Neutrophil (primary cell): ENCODE measurements around the gene FKBP2.

Experiments used
- H3K27ac ChIP-seq: fragments of 200-600 bp; sonication (generic); 2 replicates; pipeline ENCODE4 v1.5.1; 2016; ENCODE audit warnings: mild to moderate bottlenecking, moderate library complexity
- H3K27me3 ChIP-seq: fragments of 200-600 bp; sonication (generic); 2 replicates; pipeline ENCODE4 v1.6.0; 2016; ENCODE audit warnings: mild to moderate bottlenecking
- H3K36me3 ChIP-seq: fragments of 200-600 bp; sonication (generic); 2 replicates; pipeline ENCODE4 v1.5.1; 2017
- H3K4me1 ChIP-seq, 2 experiments: fragments of 200-600 bp in 1 of 2; sonication (generic) in 1 of 2; 1 replicate in 1 of 2; 2 replicates in 1 of 2; pipeline versions ENCODE4 v1.5.1 to v1.6.1; 2013 to 2016; ENCODE audit warnings: low read depth in 1 of 2, low read length in 1 of 2, mild to moderate bottlenecking in 1 of 2, moderate library complexity in 1 of 2; ENCODE audit not compliant: control insufficient read depth in 1 of 2, insufficient read depth in 1 of 2
- H3K4me3 ChIP-seq, 2 experiments: fragments of 200-600 bp in 1 of 2; sonication (generic) in 1 of 2; 1 replicate in 1 of 2; 2 replicates in 1 of 2; pipeline ENCODE4 v1.5.1; 2013 to 2016; ENCODE audit warnings: low read depth in 1 of 2, low read length in 1 of 2, mild to moderate bottlenecking in 1 of 2, moderate library complexity in 1 of 2
- H3K9me3 ChIP-seq: fragments of 200-600 bp; sonication (generic); 2 replicates; pipeline ENCODE4 v1.5.1; 2016
- TF ChIP-seq, protein P1 (sequence below): fragments of 200-600 bp; sonication (generic); IDR thresholded peaks from 2 replicates; pipeline ENCODE4 v1.5.1; 2016; ENCODE audit warnings: antibody characterized with exemption

Gene FKBP2

DNA sequence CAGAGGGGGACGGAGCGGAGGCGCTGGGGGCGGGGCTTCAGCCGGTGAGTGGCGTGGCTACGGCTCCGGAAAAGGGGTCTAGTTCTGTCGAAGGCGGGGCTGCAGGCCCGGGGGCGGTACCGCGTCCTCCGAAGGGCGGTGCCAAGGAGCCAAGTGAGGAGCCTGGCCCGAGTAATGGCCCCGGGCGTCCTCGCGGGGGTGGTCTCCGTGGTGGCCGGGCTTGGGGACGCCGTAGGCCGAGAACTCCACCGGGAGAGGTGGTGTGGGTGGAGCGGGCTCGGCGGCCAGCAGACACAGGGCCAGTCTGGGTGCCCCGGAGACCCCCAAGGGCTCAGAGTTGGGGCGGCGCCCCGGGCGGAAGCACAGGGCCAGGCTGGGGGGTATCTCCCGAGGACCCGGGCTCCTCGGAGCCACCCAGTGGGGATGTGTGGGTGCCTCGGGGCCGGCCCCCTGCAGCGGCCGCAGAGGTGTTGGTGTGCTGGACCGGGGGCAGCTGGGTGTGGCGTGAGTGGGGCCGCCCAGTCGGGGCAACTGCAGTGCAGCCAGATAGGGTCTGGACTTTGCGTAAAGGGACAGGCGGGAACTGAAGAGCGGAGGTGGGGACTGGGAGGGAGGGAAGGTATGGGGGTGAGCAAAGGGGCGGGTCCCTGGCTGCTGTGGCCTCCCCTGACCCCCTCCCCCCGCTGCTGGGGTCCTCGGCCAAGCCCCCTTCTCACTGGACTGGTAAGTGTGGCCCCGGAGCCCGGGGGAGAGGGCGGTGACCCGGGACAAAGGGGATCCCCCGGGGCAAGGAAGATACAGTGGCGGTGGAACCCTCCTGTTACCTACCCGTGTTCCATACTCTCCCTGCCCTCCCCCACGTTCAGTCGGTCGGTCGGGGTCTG lies 838 bp downstream of the FKBP2 start:
- Histone ChIP-seq H3K27ac (peak overlapping the region; percentile 96), H3K4me1 (peaks cover 67 to 76% of the 10 kb centered on the region in 2 experiments), H3K27me3 (peaks cover 7% of the 10 kb centered on the region), H3K9me3 (no peaks in the 10 kb centered on the region), H3K36me3 (no peaks in the 10 kb centered on the region), H3K4me3 (peak overlapping the region; percentile 89 to 95)
- TF ChIP-seq, protein P1, sequence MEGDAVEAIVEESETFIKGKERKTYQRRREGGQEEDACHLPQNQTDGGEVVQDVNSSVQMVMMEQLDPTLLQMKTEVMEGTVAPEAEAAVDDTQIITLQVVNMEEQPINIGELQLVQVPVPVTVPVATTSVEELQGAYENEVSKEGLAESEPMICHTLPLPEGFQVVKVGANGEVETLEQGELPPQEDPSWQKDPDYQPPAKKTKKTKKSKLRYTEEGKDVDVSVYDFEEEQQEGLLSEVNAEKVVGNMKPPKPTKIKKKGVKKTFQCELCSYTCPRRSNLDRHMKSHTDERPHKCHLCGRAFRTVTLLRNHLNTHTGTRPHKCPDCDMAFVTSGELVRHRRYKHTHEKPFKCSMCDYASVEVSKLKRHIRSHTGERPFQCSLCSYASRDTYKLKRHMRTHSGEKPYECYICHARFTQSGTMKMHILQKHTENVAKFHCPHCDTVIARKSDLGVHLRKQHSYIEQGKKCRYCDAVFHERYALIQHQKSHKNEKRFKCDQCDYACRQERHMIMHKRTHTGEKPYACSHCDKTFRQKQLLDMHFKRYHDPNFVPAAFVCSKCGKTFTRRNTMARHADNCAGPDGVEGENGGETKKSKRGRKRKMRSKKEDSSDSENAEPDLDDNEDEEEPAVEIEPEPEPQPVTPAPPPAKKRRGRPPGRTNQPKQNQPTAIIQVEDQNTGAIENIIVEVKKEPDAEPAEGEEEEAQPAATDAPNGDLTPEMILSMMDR, result no peak

DNA sequence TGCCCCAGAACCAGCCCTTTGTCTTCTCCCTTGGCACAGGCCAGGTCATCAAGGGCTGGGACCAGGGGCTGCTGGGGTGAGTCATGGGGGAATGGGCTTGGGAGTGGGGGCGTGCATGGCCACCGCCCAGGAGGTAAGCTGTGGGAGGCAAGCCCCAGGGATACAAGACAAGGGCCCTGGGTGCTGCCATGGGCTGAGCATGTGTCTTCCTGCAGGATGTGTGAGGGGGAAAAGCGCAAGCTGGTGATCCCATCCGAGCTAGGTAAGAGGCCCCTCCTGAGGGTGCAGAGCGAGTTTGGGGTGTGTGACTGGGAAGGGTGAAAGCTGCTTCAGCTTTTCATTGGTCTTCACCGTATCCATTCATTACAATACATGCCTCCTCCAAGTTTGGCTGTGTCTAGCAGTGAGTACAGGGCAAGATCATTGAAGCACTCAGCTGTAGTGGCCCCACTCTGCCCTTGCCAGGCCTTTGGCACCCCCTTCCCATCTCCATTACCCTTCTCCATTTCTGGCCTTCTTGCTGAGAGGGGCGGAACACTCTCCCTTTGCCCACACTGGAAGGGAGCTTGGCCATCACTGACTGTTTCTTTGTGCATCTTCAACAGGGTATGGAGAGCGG lies 2.5 kb downstream of the FKBP2 start:
- peak overlapping the region; percentile 10 for H3K27ac ChIP-seq
- peaks cover 64 to 76% of the 10 kb centered on the region in 2 experiments for H3K4me1 ChIP-seq
- H3K36me3 ChIP-seq, result no peaks in the 10 kb centered on the region
- no peak overlapping the region for H3K4me3 ChIP-seq
- no peaks in the 10 kb centered on the region for H3K9me3 ChIP-seq
- TF ChIP-seq, protein P1, result no peak
- peaks cover 10% of the 10 kb centered on the region for H3K27me3 ChIP-seq

DNA sequence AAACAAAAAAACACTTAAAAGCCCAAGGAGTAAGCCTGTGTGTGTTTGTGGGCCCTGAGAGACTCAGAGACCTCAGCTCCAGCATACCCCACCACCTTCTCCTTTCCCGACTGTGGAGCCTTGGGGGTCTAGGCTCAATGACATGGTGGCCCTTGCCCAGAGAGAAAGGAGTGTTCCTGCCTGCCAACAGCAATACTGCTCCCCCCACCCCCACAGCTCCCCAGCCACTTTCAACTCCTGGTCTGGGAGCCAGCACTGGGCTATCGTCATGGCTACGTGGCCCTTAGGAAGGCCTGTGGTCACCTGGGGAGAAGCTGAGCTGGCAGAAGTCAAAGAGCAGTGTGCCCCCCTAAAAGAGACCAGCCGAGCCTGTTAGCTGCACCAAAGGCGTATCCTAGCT lies 3.2 kb downstream of the FKBP2 start:
- H3K9me3 ChIP-seq, result no peaks in the 10 kb centered on the region
- H3K4me1 ChIP-seq, result peaks cover 57 to 68% of the 10 kb centered on the region in 2 experiments
- TF ChIP-seq, protein P1, result no peak
- H3K36me3 ChIP-seq, result no peaks in the 10 kb centered on the region
- peaks cover 10% of the 10 kb centered on the region for H3K27me3 ChIP-seq
- H3K4me3 ChIP-seq, result no peak overlapping the region
- H3K27ac ChIP-seq, result no peak overlapping the region

DNA sequence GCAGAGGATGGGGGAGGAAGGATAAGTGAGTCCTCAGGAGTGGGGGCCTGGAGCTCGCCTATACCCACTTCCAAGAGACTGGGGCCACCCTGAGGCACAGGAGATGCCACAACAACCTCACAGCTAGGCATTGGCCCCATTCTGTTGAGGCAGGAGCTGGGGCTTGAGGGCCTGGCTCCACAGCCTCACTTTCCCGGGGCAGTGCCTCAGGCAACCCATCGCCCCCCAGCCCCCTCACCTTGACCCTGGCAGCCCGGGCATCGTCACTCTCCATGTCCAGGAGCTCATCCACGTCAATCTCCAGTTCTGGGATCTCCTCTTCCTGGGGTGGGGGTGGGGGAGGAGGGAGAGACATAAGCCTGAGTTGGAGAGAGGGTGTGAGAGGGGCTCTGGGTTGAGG lies 4.1 kb downstream of the FKBP2 start:
- no peaks in the 10 kb centered on the region for H3K36me3 ChIP-seq
- H3K27ac ChIP-seq, result no peak overlapping the region
- TF ChIP-seq, protein P1, result no peak
- peaks cover 10% of the 10 kb centered on the region for H3K27me3 ChIP-seq
- H3K4me3 ChIP-seq, result no peak overlapping the region
- no peaks in the 10 kb centered on the region for H3K9me3 ChIP-seq
- peaks cover 48 to 60% of the 10 kb centered on the region in 2 experiments for H3K4me1 ChIP-seq

DNA sequence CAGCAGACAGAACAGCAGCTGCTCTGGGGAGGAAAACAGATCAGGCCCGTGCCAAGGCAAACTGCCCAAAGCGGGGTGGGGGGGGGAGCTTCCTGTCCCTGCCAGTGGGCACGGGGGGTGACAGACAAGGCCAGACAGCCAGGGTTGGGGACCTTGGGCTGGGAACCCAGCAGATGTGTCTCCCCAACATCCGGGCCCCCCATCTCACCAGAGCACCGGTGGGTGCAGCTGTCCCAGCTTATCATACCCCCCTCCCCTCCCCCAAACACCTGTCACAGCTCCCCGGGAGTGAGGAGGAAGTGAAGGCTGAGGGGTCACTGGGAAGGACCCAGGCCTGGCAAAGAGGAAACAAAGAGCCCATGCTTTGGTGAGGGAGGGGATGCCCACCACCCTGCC lies 4.5 kb downstream of the FKBP2 start:
- Histone ChIP-seq H3K9me3 (no peaks in the 10 kb centered on the region), H3K4me1 (peaks cover 44 to 58% of the 10 kb centered on the region in 2 experiments), H3K36me3 (no peaks in the 10 kb centered on the region), H3K27ac (peak overlapping the region; percentile 13), H3K27me3 (peaks cover 11% of the 10 kb centered on the region), H3K4me3 (peak overlapping the region; percentile 55 to 85)
- TF ChIP-seq, protein P1, result no peak
